Lower leg skin (tissue), 3 donors: ENCODE measurements around the gene UBA52.

ENCODE experiments used
- CTCF ChIP-seq, 3 donors: fragments of 450-650 bp; IDR thresholded peaks; one replicate each; pipeline ENCODE4 v1.5.1; 2016; ENCODE audit warnings: antibody characterized with exemption in 3 of 3, mild to moderate bottlenecking in 3 of 3, moderate library complexity in 2 of 3
- POLR2A ChIP-seq, 2 donors: fragments of 450-650 bp; IDR thresholded peaks; one replicate each; pipeline ENCODE4 v1.6.1; 2016 to 2017; ENCODE audit warnings: antibody characterized with exemption in 2 of 2, mild to moderate bottlenecking in 1 of 2, moderate library complexity in 1 of 2

- TF ChIP-seq POLR2A (IDR thresholded peaks at IDR 0.05) (no peak), CTCF (IDR thresholded peaks at IDR 0.05) (no peak)
Measured at GRCh38 chr19:18587962-18588610, 16.4 kb downstream of the UBA52 start.
